ENCODE measurements around the gene UAP1L1. TPM values are rescaled to one million over a fixed set of nuclear protein-coding genes. Genes with fewer than 3 reads are reported as not detected.

Gene UAP1L1
- total and polyA plus RNA-seq, 3 donors from 2014 or later: 6.9 to 10.1 (median 7.2) TPM

- H3K27ac ChIP-seq: no peak overlapping the region
- 81 to 86% methylated on average over 37 of the region's 37 CpGs for WGBS, 2 donors
- H3K4me3 ChIP-seq: no peak overlapping the region
- no peaks in the 10 kb centered on the region for H3K4me1 ChIP-seq
- no peaks in the 10 kb centered on the region for H3K27me3 ChIP-seq
- no peaks in the 10 kb centered on the region for H3K9me3 ChIP-seq
- intact Hi-C loops (cut with DNase I; ENCODE audit: low total_unique reads): no loop called here
- DNase-seq: no peak
- H3K36me3 ChIP-seq (ENCODE audit: low read depth, missing control alignments): no peaks in the 10 kb centered on the region
- TF ChIP-seq CTCF (IDR thresholded peaks at IDR 0.05) (no peak), POLR2A (IDR thresholded peaks at IDR 0.05) (no peak)
Observed at GRCh38 chr9:137103206-137103999, 26.1 kb downstream of the UAP1L1 start.

GRCh38 chr9:137105814-137106661 lies 28.7 kb downstream of the UAP1L1 start:
- H3K27ac ChIP-seq: no peak overlapping the region
- no peaks in the 10 kb centered on the region for H3K27me3 ChIP-seq
- no peaks in the 10 kb centered on the region for H3K4me1 ChIP-seq
- H3K9me3 ChIP-seq: no peaks in the 10 kb centered on the region
- no peaks in the 10 kb centered on the region for H3K36me3 ChIP-seq (ENCODE audit: low read depth, missing control alignments)
- intact Hi-C loops (cut with DNase I; ENCODE audit: low total_unique reads): no loop called here
- H3K4me3 ChIP-seq: no peak overlapping the region
- no peak for DNase-seq
- TF ChIP-seq CTCF (IDR thresholded peaks at IDR 0.05) (no peak), POLR2A (IDR thresholded peaks at IDR 0.05) (no peak)
- WGBS, 2 donors: 95% methylated on average over 8 to 31 of the region's 31 CpGs

- whole genome bisulfite sequencing, 2 donors: 92 to 93% methylated on average over 14 to 27 of the region's 27 CpGs
- H3K9me3 ChIP-seq: no peaks in the 10 kb centered on the region
- no peak for TF ChIP-seq CTCF (IDR thresholded peaks at IDR 0.05)
- no peak for TF ChIP-seq POLR2A (IDR thresholded peaks at IDR 0.05)
- H3K27me3 ChIP-seq: no peaks in the 10 kb centered on the region
- H3K4me1 ChIP-seq: no peaks in the 10 kb centered on the region
- DNase-seq: no peak
- no peak overlapping the region for H3K4me3 ChIP-seq
- H3K36me3 ChIP-seq (ENCODE audit: low read depth, missing control alignments): no peaks in the 10 kb centered on the region
- H3K27ac ChIP-seq: no peak overlapping the region
- intact Hi-C loops (cut with DNase I; ENCODE audit: low total_unique reads): no loop called here
Observed at GRCh38 chr9:137106662-137107250, 29.4 kb downstream of the UAP1L1 start.

GRCh38 chr9:137107312-137107921 lies 30.1 kb downstream of the UAP1L1 start:
- no peak for DNase-seq
- Histone ChIP-seq H3K27me3 (no peaks in the 10 kb centered on the region), H3K36me3 (ENCODE audit: low read depth, missing control alignments) (no peaks in the 10 kb centered on the region), H3K9me3 (no peaks in the 10 kb centered on the region), H3K27ac (no peak overlapping the region), H3K4me3 (no peak overlapping the region), H3K4me1 (no peaks in the 10 kb centered on the region)
- 90 to 100% methylated on average over 2 to 27 of the region's 27 CpGs for WGBS, 2 donors
- no peak for TF ChIP-seq POLR2A (IDR thresholded peaks at IDR 0.05)
- no peak for TF ChIP-seq CTCF (IDR thresholded peaks at IDR 0.05)
- intact Hi-C loops (cut with DNase I; ENCODE audit: low total_unique reads): no loop called here

All from testis (tissue), 3 donors.